ENCODE results near the gene MAT2B.
A peak's percentile ranks its signal among the peaks of the same experiment; 100 is the strongest.
"Not testable (repeated sequence)": the region's sequence is repeated elsewhere in the genome, so short reads cannot be mapped to it uniquely, and the experiment has no call there.

Gene MAT2B

DNA sequence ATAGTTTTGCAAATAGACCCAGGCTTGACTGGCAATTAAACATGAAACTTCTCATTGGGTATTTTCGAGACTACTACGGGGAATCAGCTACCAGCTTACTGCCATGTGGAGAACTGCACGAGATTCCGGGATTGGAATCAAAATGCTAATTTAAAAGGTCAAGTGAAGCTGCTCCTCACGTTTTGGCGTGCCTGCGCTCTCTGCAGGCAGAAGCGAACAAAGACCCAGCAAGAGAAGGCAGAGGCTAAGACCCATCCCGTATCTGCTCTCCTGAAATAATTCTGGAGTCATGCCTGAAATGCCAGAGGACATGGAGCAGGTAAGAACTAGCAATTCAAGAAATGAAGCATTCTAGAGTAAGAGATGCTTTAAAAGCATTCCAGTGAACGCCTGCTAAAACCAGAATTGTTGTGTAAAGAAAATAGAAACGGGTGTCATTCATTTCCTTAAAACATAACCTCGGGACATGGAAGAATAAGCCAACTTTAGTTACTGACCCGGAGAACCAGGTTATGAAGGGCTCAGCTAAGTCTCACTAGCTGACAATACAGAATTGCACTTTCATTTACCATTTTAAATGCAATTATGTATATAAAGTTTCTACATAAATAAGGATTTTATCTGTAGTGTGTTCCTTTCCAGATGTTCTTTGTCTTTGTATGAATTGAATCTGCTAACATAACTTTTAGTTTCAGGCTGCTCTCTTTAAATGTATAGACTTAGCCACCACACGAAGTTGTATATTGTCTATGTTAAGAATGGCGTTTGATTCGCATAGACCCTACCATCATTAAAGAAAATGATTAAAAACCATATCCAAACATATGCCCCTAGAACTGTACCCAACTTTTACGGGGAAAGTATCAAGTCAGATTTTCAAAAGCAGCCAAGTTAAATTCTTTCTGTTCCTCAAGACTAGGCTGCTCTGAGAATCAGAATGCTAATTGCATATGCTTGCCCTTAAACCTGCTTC, 2.0 kb upstream of the MAT2B start:
- DNase-seq (ENCODE audit: low read depth) = peak; percentile 87

DNA sequence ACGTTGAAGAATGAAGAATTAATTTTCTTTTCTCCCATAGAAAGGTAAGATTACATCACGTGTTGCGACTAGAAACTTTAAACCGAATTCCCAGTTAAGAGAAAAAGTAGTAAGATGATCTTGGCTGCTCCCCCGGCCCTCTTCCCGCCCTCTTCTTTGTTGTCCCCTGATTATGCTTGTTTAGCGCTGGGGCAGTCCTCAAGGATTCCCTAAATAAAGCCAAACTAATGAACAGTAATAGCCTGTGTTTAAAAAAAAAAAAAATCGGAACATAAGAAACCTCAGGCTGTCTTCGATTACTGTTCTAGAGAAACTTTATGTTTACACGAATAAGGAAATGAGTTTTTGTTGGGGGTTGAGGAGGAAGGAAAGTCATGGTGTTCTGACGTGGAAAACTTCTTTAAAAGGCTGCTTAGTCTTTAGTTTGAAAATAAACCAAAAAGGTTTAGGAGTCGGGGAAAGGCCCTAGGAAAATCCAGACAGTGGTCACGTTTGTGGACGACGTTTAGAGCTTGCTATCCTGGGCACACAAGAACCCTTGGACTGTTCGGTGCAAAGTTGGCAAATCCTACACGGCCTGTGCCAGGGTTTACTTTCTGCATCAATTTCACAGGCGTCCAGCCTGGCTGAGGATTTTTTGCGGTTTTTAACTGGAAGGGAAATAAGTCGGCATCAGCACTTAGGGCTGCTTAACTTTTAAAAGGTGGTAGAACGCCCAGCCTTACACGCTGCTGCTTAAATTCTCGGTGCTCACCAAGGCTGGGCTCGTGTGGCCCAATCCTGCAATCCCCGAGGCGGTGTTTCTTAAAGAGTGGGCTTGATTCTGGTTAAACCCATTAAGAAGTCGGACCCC, 1.1 kb upstream of the MAT2B start:
- DNase-seq (ENCODE audit: low read depth) = no peak

- DNase-seq (ENCODE audit: low read depth) = no peak
These were observed 411 bp upstream of the MAT2B start for GRCh38 chr5:163505049-163505367.

DNA sequence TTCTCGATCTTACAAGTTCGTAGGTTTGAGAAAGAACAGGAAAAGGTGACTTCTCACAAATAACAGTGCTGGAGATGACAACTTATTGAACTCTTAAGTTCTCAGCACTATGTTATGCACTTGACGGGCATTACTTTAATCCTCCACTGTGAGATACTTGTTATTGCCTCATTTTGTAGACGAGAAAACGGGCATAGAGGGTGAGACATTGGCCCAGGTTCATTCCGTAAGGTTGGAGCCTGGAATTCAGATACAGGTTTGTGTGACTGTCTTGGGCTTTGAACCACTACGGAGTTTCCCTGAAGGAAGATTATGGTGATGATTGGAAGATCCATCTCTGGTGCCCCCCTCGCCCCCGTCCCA, 657 bp downstream of the MAT2B start:
- no peak for DNase-seq (ENCODE audit: low read depth)

GRCh38 chr5:163506726-163507125, 1.3 kb downstream of the MAT2B start:
- no peak for DNase-seq (ENCODE audit: low read depth)

DNA sequence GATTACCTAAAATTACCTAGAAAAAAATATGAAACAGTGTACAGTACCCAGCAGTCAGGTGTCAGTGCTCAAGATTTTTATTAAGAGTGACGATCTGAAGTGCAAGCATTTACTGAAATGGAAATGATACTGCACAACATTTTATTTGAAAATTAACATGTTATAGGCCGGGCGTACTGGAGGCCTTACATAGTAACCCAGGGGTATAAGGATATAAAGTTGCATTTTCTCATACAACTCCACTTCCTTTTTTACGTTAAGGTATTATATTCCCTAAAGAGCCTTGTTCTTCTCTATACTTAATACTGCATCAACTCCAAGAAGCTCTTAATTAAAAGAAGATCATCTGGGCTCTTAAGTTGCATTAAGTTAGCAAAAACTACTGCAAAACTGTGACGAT, 3.3 kb downstream of the MAT2B start:
- DNase-seq (ENCODE audit: low read depth) = no peak

DNA sequence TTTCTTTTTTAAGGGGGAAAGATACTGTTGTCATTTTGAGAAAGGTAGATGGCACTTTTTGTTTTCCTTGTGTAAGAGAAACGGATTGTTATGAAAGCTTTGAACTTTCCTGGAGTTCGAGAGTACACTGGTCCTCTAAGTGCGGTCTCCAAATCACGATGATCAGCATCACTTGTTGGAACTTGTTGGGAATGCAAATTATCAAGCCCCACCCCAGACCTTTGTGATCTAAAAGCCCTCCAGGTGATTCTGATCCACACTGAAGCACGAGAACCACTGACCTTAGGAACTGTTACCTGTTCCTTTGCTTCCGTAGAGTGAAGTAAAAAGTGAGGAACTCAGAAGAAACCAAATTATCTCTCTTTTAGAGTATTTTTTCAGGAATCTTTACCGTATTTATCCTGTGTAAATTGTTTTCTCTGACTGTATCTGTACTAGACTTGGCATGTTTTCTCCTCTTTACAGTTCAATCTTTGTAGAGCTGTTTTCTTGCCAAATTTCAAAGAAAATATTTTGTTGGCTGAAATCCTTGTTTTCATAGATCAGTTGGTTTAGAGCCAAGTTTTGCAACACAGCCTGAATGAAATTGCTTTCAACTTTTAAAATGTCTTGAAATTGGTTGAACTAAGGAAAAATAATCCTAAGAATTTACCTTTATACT, 4.0 kb downstream of the MAT2B start:
- peak; percentile 65 for DNase-seq (ENCODE audit: low read depth)

DNA sequence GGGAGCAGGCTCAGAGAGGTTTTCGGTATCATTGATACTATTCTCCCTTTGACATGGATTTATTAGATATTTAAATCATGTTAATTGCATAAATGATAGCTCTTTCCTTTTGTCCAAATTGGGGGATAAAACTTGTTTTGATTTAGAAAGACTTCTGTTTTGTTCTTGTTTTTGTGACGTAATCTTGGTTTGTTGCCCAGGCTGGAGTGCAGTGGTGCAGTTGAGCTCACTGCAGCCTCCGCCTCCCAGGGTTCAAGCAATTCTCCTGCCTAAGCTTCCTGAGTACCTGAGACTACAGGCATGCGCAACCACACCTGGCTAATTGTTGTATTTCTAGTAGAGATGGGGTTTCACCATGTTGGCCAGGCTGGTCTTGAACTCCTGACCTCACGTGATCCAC, 7.1 kb downstream of the MAT2B start:
- DNase-seq (ENCODE audit: low read depth) = no peak

GRCh38 chr5:163525096-163525495, 19.7 kb downstream of the MAT2B start:
- DNase-seq (ENCODE audit: low read depth) = no peak

DNA sequence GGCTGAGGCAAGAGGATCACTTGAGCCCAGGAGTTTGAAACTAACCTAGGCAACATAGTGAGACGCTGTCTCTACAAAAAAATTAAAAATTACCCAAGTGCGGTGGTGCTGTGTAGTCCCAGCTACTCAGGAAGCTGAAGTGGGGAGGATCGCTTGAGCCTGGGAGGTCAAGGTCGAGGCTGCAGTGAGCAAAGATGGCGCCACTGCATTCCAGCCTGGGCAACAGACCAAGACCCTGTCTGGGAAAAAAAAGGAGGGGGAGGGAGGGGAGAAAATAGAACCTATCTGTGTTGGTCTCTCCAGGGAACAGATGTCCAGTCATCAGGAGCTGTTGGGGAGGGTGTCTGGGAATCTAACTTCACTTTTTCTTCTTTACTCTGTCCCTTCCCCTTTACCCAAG, 24.3 kb downstream of the MAT2B start:
- no peak for DNase-seq (ENCODE audit: low read depth)

GRCh38 chr5:163531272-163531671, 25.9 kb downstream of the MAT2B start:
- no peak for DNase-seq (ENCODE audit: low read depth)

GRCh38 chr5:163532171-163533084, 27.0 kb downstream of the MAT2B start:
- no peak for DNase-seq (ENCODE audit: low read depth)

DNA sequence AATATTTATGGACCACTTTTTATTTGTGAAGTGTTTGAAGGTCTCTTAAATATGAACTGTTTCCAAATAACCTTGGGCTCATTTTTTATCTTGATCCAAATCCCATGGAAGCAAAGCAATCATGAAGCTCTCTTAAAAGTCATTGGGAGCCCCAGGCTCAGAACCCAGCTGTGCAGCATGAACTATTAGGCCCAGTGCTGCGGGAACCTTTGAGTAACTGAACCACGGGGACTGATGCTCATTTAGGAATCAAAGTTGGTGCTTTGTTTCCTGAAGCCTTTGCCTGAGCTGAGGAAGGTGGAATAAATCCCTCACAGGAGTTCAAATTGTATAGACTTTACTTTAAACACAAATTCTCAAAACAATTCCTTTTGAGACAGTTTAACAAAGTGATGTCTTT, 27.8 kb downstream of the MAT2B start:
- DNase-seq (ENCODE audit: low read depth) = no peak

- DNase-seq (ENCODE audit: low read depth) = no peak
These were observed 29.2 kb downstream of the MAT2B start for GRCh38 chr5:163534492-163535094.

GRCh38 chr5:163535290-163535689, 29.9 kb downstream of the MAT2B start:
- DNase-seq (ENCODE audit: low read depth) = no peak

- not testable (repeated sequence) for DNase-seq (ENCODE audit: low read depth)
These were observed 31.0 kb downstream of the MAT2B start for GRCh38 chr5:163536442-163536841.

DNA sequence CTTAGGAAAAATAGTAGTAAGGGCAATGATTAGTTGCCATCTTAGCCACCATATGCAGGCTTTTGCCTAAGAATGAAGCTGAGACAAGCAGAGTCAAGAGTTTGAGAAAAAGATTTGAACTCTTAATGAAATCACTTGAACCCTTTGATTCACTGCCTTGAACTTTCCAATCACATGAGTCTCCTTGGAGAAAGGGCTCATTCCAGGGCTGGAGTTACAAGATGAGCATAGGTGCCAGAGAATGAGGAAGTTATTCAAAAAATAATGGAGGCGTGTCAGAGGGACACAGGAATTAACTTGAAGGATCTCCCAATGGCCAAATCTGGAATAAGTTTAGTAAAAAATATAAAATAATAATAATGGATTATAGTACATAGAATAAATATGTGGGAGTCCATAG, 35.3 kb downstream of the MAT2B start:
- no peak for DNase-seq (ENCODE audit: low read depth)

GRCh38 chr5:163542771-163543170, 37.4 kb downstream of the MAT2B start:
- DNase-seq (ENCODE audit: low read depth) = no peak

GRCh38 chr5:163544041-163544440, 38.6 kb downstream of the MAT2B start:
- DNase-seq (ENCODE audit: low read depth) = no peak

- DNase-seq (ENCODE audit: low read depth) = no peak
These were observed 39.4 kb downstream of the MAT2B start for GRCh38 chr5:163544836-163545235.

GRCh38 chr5:163548649-163549048, 43.2 kb downstream of the MAT2B start:
- DNase-seq (ENCODE audit: low read depth) = no peak

All from fibroblast of the conjunctiva (primary cell).